ENCODE measurements around the gene NPEPL1. TPM values are rescaled to one million over a fixed set of nuclear protein-coding genes. Genes with fewer than 3 reads are reported as not detected.

Gene NPEPL1
- total RNA-seq, 1 experiment from 2014 or later: 31.1 TPM

DNA sequence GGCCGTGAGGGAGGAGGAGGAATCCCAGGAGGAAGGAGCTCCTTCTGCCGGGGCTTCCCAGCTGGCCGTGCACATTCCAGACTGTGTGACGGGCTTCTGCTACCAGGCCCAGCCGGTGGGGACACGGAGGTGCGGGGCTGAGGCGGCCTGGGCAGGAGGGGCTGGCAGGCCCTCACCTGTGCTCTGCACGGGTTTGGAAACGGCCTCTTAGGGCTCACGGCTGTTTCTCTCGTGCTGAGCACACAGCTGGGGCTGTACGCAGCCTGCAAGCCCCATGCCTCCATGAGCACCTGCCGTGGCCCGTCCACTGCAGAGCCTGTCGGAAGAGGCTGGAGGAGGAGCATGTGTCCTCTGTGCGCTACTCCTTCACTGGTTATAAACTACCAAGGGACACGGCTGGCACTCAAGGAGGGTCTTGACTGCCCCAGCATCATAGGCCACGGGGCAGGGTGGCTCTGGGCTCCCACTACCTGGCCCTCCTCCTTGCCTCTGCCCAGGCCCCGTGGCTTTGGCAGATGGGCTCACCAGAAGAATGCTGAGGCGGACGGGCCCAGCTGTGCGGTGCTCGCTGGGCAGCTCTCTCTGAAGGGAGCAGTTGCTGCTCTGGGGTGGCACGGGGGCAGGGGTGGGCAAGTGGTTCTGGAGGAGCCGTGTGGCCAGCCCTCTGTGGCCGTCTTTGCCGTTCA lies 15.8 kb downstream of the NPEPL1 start:
- no peak overlapping the region for H2AFZ ChIP-seq (ENCODE audit: low read length)
- peaks cover 12 to 26% (median 18%) of the 10 kb centered on the region in 3 experiments for H3K36me3 Mint-ChIP-seq (ENCODE audit: insufficient read depth in 1 of 3, low read depth in 3 of 3)
- H3K4me3 Mint-ChIP-seq: no peak overlapping the region
- H3K4ac ChIP-seq (ENCODE audit: low read depth, low read length): no peak overlapping the region; the same call in 1 of the 2 replicates
- no peaks in the 10 kb centered on the region for H3K27me3 Mint-ChIP-seq (ENCODE audit: low read depth)
- H2BK5ac ChIP-seq (ENCODE audit: insufficient read length, low read length): no peak overlapping the region
- no peak overlapping the region for H3K9ac ChIP-seq (ENCODE audit: extremely low read depth, insufficient read length, low read length)
- no peak overlapping the region; the same call in 1 of the 2 replicates for H3K14ac ChIP-seq (ENCODE audit: insufficient read depth, low read length)
- no peak overlapping the region for H2BK120ac ChIP-seq (ENCODE audit: low read depth, low read length, poor library complexity, severe bottlenecking)
- H3K4me2 ChIP-seq (ENCODE audit: insufficient read depth, insufficient read length, low read length): no peak overlapping the region
- H2BK15ac ChIP-seq (ENCODE audit: low read depth, low read length): no peak overlapping the region; the same call in 1 of the 2 replicates
- H2BK20ac ChIP-seq (ENCODE audit: low read depth, low read length, poor library complexity, severe bottlenecking): no peak overlapping the region
- H2BK12ac ChIP-seq (ENCODE audit: insufficient read length, low read depth, low read length): no peak overlapping the region
- no peak overlapping the region for H3K56ac ChIP-seq (ENCODE audit: insufficient read length, low read depth, low read length)
- H4K91ac ChIP-seq (ENCODE audit: insufficient read length, low read depth, low read length): no peak overlapping the region
- H4K8ac ChIP-seq (replicated peaks; ENCODE audit: insufficient read length, low read depth, low read length): no peak overlapping the region
- no peak overlapping the region for H2AK5ac ChIP-seq (ENCODE audit: insufficient read length, low read length)
- H3K4me1 ChIP-seq (ENCODE audit: insufficient read depth, low read length): no peaks in the 10 kb centered on the region
- no peaks in the 10 kb centered on the region for H3K23me2 ChIP-seq (ENCODE audit: insufficient read length, low read depth, low read length, poor library complexity, severe bottlenecking)
- H3T11ph ChIP-seq (ENCODE audit: low read length): no peak overlapping the region
- no peaks in the 10 kb centered on the region for H4K20me1 ChIP-seq (ENCODE audit: control insufficient read depth, insufficient read depth, insufficient read length)
- H3K27ac Mint-ChIP-seq: peak overlapping the region in 1 of 3 experiments; percentile 74; a peak in 2 of 7 replicates
- TF ChIP-seq, protein P1, sequence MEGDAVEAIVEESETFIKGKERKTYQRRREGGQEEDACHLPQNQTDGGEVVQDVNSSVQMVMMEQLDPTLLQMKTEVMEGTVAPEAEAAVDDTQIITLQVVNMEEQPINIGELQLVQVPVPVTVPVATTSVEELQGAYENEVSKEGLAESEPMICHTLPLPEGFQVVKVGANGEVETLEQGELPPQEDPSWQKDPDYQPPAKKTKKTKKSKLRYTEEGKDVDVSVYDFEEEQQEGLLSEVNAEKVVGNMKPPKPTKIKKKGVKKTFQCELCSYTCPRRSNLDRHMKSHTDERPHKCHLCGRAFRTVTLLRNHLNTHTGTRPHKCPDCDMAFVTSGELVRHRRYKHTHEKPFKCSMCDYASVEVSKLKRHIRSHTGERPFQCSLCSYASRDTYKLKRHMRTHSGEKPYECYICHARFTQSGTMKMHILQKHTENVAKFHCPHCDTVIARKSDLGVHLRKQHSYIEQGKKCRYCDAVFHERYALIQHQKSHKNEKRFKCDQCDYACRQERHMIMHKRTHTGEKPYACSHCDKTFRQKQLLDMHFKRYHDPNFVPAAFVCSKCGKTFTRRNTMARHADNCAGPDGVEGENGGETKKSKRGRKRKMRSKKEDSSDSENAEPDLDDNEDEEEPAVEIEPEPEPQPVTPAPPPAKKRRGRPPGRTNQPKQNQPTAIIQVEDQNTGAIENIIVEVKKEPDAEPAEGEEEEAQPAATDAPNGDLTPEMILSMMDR (conservative IDR thresholded peaks at IDR 0.05): no peak
- H3K27ac ChIP-seq (ENCODE audit: insufficient read length, low read depth, low read length): no peak overlapping the region
- H3K27me3 ChIP-seq (ENCODE audit: insufficient read depth, low read length): no peaks in the 10 kb centered on the region
- 0 out of 4 replicates have a peak, but pooled peaks cover 0 to 3% of the 10 kb centered on the region in 2 experiments for H3K4me1 Mint-ChIP-seq
- no peaks in the 10 kb centered on the region for H3K79me1 ChIP-seq (ENCODE audit: insufficient read depth, low read depth, low read length, poor library complexity, severe bottlenecking)
- no peaks in the 10 kb centered on the region for H3K79me2 ChIP-seq (ENCODE audit: insufficient read depth, low read length)
- peaks cover 0 to 3% of the 10 kb centered on the region in 2 experiments; a peak in 1 of 5 replicates for H3K9me3 Mint-ChIP-seq
- peak; percentile 23 for DNase-seq
- no CpG with 5 or more reads among the region's 28 CpGs for WGBS (ENCODE audit: extremely low coverage, insufficient read length, low lambda C conversion rate)
- no peak overlapping the region for H4K5ac ChIP-seq (ENCODE audit: insufficient read length, low read depth, low read length)
- no peak overlapping the region for H3K23ac ChIP-seq (ENCODE audit: insufficient read length, low read depth, low read length)
- H3K18ac ChIP-seq (ENCODE audit: insufficient read length, low read depth, low read length): no peak overlapping the region
- H3K9me3 ChIP-seq (ENCODE audit: control insufficient read depth, low read depth, low read length): no peaks in the 10 kb centered on the region

Data from H9 (cell line).